ENCODE data around the gene DLGAP1.

Gene DLGAP1

GRCh38 chr18:3504637-3505036 lies 950.5 kb downstream of the DLGAP1 start:
- no peak overlapping the region for H3K4me3 ChIP-seq (ENCODE audit: low read depth, low read length)
- no peak for TF ChIP-seq CTCF (IDR thresholded peaks at IDR 0.05; ENCODE audit: borderline replicate concordance, insufficient read depth, low read depth, low read length)

- TF ChIP-seq CTCF (IDR thresholded peaks at IDR 0.05; ENCODE audit: borderline replicate concordance, insufficient read depth, low read depth, low read length) = no peak
- no peak overlapping the region for H3K4me3 ChIP-seq (ENCODE audit: low read depth, low read length)
Observed at GRCh38 chr18:3502650-3503049, 952.5 kb downstream of the DLGAP1 start.

GRCh38 chr18:3500016-3500415 lies 955.1 kb downstream of the DLGAP1 start:
- TF ChIP-seq CTCF (IDR thresholded peaks at IDR 0.05; ENCODE audit: borderline replicate concordance, insufficient read depth, low read depth, low read length) = no peak
- no peak overlapping the region for H3K4me3 ChIP-seq (ENCODE audit: low read depth, low read length)

GRCh38 chr18:3499501-3499900 lies 955.6 kb downstream of the DLGAP1 start:
- no peak overlapping the region for H3K4me3 ChIP-seq (ENCODE audit: low read depth, low read length)

GRCh38 chr18:3498698-3499471 lies 956.2 kb downstream of the DLGAP1 start:
- TF ChIP-seq CTCF (IDR thresholded peaks at IDR 0.05; ENCODE audit: borderline replicate concordance, insufficient read depth, low read depth, low read length) = no peak
- H3K4me3 ChIP-seq (ENCODE audit: low read depth, low read length) = no peak overlapping the region

More at GRCh38 chr18:3499501-3499900, 955.6 kb downstream of the DLGAP1 start:
- TF ChIP-seq CTCF (IDR thresholded peaks at IDR 0.05; ENCODE audit: borderline replicate concordance, insufficient read depth, low read depth, low read length) = no peak

GRCh38 chr18:3495691-3496430 lies 959.2 kb downstream of the DLGAP1 start:
- H3K4me3 ChIP-seq (ENCODE audit: low read depth, low read length) = no peak overlapping the region
- no peak for TF ChIP-seq CTCF (IDR thresholded peaks at IDR 0.05; ENCODE audit: borderline replicate concordance, insufficient read depth, low read depth, low read length)

GRCh38 chr18:3494569-3494968 lies 960.5 kb downstream of the DLGAP1 start:
- H3K4me3 ChIP-seq (ENCODE audit: low read depth, low read length) = no peak overlapping the region
- no peak for TF ChIP-seq CTCF (IDR thresholded peaks at IDR 0.05; ENCODE audit: borderline replicate concordance, insufficient read depth, low read depth, low read length)

All from GM12875 (cell line).